Esophagus squamous epithelium (tissue), 5 donors: ENCODE data around the gene LEFTY2. TPM values are rescaled to one million over a fixed set of nuclear protein-coding genes. Genes with fewer than 3 reads are reported as not detected.
"Not testable (repeated sequence)": the region's sequence is repeated elsewhere in the genome, so short reads cannot be mapped to it uniquely, and the experiment has no call there.

ENCODE experiments used
- DNase-seq: peaks from one replicate; lab custom pipeline; 2025; lab: John Stamatoyannopoulos, UW
- H3K27ac ChIP-seq, 4 donors: fragments of 200-600 bp; sonication (generic); one replicate each; pipeline ENCODE4 v1.5.1; 2016 to 2019; ENCODE audit warnings: mild to moderate bottlenecking in 1 of 4
- H3K27me3 ChIP-seq, 4 donors: fragments of 200-600 bp; sonication (generic); 1 replicate in 3 of 4; 2 replicates in 1 of 4; pipeline versions ENCODE4 v1.5.1 to v1.6.0; 2017 to 2021; ENCODE audit warnings: antibody characterized with exemption in 1 of 4
- H3K36me3 ChIP-seq, 3 donors: fragments of 200-600 bp; sonication (generic); one replicate each; pipeline ENCODE4 v1.5.1; 2016 to 2019
- H3K4me1 ChIP-seq, 3 donors: fragments of 200-600 bp; sonication (generic); one replicate each; pipeline ENCODE4 v1.5.1; 2017 to 2019
- H3K4me3 ChIP-seq, 4 donors: fragments of 200-600 bp; sonication (generic); 1 replicate in 3 of 4; 2 replicates in 1 of 4; pipeline ENCODE4 v1.5.1; 2016 to 2019; ENCODE audit warnings: mild to moderate bottlenecking in 2 of 4, moderate library complexity in 1 of 4
- H3K9me3 ChIP-seq, 3 donors: fragments of 200-600 bp; sonication (generic); one replicate each; pipeline ENCODE4 v1.5.1; 2016 to 2019
- CTCF ChIP-seq, 6 experiments: fragments of 450-650 bp in 4 of 6; fragments of 200-600 bp in 2 of 6; sonication (generic) in 2 of 6; IDR thresholded peaks; one replicate each; pipeline ENCODE4 v1.5.1; 2016 to 2019; ENCODE audit warnings: antibody characterized with exemption in 6 of 6, mild to moderate bottlenecking in 4 of 6, moderate library complexity in 4 of 6
- POLR2A ChIP-seq, 4 donors: fragments of 450-650 bp; IDR thresholded peaks; one replicate each; pipeline ENCODE4 v1.6.1; 2017; ENCODE audit warnings: antibody characterized with exemption in 4 of 4, mild to moderate bottlenecking in 4 of 4, moderate library complexity in 3 of 4
- WGBS, 2 donors: methylation state at CpG; one replicate each; pipeline ENCODE4 v1.1.5; 2018; 5-methylcytosine and 5-hydroxymethylcytosine counted together
- intact Hi-C: fragments of 100-400 bp; cut with DNase I; formaldehyde crosslinking; loops from one replicate; pipeline ENCODE4 v1.15.0; 2022
- total RNA-seq, 4 donors: library from RNA; depleted of rRNA; stranded (reverse); fragments of >200 nt; gene quantifications; one replicate each; pipeline ENCODE4 v1.1.0, GENCODE V29; 2016
- donor health status: DM: yes; HTN: yes; CAD: no.

The LEFTY2 gene
- total RNA-seq, 4 donors from 2014 or later, result not detected

- WGBS, 2 donors, result 84 to 93% methylated on average over 5 of the region's 5 CpGs
- no peaks in the 10 kb centered on the region for H3K27me3 ChIP-seq
- intact Hi-C loops, result no loop called here
- TF ChIP-seq CTCF (IDR thresholded peaks at IDR 0.05) (no peak), POLR2A (IDR thresholded peaks at IDR 0.05) (no peak)
- no peak overlapping the region for H3K4me3 ChIP-seq
- H3K27ac ChIP-seq, result no peak overlapping the region
- H3K4me1 ChIP-seq, result peaks cover 0 to 7% (median 3%) of the 10 kb centered on the region in 3 donors
- DNase-seq, result no peak
- H3K36me3 ChIP-seq, result no peaks in the 10 kb centered on the region
- no peaks in the 10 kb centered on the region for H3K9me3 ChIP-seq
Measured at GRCh38 chr1:225934711-225935110, 6.3 kb downstream of the LEFTY2 start.

- no peak for DNase-seq
- 65 to 81% methylated on average over 2 of the region's 2 CpGs for WGBS, 2 donors
- Histone ChIP-seq H3K27ac (no peak overlapping the region), H3K36me3 (no peaks in the 10 kb centered on the region), H3K9me3 (no peaks in the 10 kb centered on the region), H3K4me3 (no peak overlapping the region), H3K27me3 (no peaks in the 10 kb centered on the region), H3K4me1 (no peaks in the 10 kb centered on the region)
- TF ChIP-seq CTCF (IDR thresholded peaks at IDR 0.05), result no peak
- TF ChIP-seq POLR2A (IDR thresholded peaks at IDR 0.05), result no peak
- intact Hi-C loops, result no loop called here
Measured at GRCh38 chr1:225933072-225933471, 7.9 kb downstream of the LEFTY2 start.

GRCh38 chr1:225931270-225932136 lies 9.5 kb downstream of the LEFTY2 start:
- WGBS, 2 donors, result 86 to 89% methylated on average over 5 of the region's 5 CpGs
- H3K9me3 ChIP-seq, result no peaks in the 10 kb centered on the region
- TF ChIP-seq POLR2A (IDR thresholded peaks at IDR 0.05), result no peak
- TF ChIP-seq CTCF (IDR thresholded peaks at IDR 0.05), result no peak

GRCh38 chr1:225930566-225930965 lies 10.5 kb downstream of the LEFTY2 start:
- H3K27ac ChIP-seq, result no peak overlapping the region
- H3K27me3 ChIP-seq, result no peaks in the 10 kb centered on the region
- no peaks in the 10 kb centered on the region for H3K4me1 ChIP-seq
- no peak for DNase-seq
- 95 to 98% methylated on average over 2 of the region's 2 CpGs for WGBS, 2 donors
- H3K9me3 ChIP-seq, result no peaks in the 10 kb centered on the region
- no peaks in the 10 kb centered on the region for H3K36me3 ChIP-seq
- H3K4me3 ChIP-seq, result no peak overlapping the region
- intact Hi-C loops, result no loop called here
- TF ChIP-seq CTCF (IDR thresholded peaks at IDR 0.05), result no peak
- TF ChIP-seq POLR2A (IDR thresholded peaks at IDR 0.05), result no peak

More at GRCh38 chr1:225931270-225932136, 9.5 kb downstream of the LEFTY2 start:
- Histone ChIP-seq H3K4me3 (no peak overlapping the region), H3K36me3 (no peaks in the 10 kb centered on the region), H3K4me1 (no peaks in the 10 kb centered on the region), H3K27ac (no peak overlapping the region), H3K27me3 (no peaks in the 10 kb centered on the region)
- intact Hi-C loops, result no loop called here
- no peak for DNase-seq

GRCh38 chr1:225929462-225929861 lies 11.6 kb downstream of the LEFTY2 start:
- H3K27ac ChIP-seq, H3K27me3 ChIP-seq, H3K4me3 ChIP-seq, DNase-seq, H3K9me3 ChIP-seq, intact Hi-C loops, H3K36me3 ChIP-seq, H3K4me1 ChIP-seq: not testable (repeated sequence)
- 96% methylated on average over 3 of the region's 3 CpGs for WGBS, 2 donors
